GM19025 (cell line): ENCODE results near the gene RSAD1.

ENCODE experiments used
- ATAC-seq: cut with Tn5 transposase; IDR thresholded peaks from one replicate; pipeline ENCODE4 v1.9.1; 2021; ENCODE audit warnings: mild to moderate bottlenecking, low read depth, moderate library complexity; ENCODE audit not compliant: unreplicated experiment

The RSAD1 gene

GRCh38 chr17:50457621-50458020, 21.0 kb upstream of the RSAD1 start:
- ATAC-seq, result no peak

DNA sequence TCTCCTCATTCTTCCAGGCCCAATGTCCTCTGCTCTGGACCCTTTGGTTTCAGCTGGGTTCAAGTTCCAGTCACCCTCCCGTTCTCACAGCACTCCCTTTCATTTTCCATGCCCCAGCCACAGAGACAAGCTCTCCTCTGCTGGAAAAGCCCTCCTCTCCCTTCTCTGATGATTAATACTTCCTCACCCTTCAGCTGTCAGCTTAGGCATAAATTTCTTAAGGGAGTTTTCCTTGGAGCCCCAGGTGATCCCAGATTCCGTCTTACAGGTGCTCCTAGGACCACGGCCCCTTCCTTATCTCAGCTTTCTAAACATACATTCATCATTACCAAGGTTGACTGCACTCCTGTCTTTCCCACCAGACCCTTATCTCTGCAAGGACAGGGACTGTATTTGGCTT, 20.4 kb upstream of the RSAD1 start:
- no peak for ATAC-seq

DNA sequence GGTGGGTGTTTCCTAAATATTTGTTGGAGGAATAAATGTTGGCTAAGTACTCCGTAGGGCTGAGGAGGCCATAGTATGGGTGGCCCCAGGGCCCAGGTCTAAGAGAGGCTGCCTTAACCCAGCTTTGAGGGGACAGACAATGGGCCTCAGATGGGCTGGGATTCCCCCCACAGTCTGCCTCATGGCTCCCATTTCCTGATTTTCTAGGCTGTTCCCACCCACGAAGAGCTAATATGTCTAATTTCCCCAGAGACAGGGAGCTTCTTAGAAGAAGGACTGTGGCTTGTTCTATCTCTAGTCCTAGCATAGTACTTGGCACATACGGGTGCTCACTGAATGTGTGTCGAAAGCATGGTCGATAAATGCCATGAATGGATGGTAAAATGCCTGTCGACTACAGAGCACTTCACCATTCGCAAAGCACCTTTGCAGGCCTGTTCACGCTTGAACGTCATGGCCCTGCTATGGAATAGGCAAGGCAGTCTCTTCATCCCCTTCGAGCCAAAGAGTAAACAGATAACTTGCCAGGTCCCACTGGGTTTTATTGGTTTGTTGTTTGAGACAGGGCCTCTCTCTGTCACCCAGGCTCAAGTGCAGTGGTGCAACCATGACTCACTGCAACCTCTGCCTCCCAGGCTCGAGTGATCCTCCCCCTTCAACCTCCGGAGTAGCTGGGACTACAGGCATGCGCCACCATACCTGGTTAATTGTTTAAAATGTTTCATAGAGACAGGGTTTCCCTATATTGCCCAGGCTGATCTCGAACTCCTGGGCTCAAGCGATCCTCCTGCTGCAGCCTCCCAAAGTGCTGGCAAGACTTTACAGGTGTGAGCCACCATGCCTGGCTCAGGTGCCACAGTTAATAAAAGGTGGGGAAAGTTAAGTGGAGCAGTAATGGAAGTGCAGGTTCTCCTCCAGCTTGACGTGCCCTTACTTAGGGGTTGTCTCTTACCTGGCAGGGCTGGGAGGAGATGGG, 19.7 kb upstream of the RSAD1 start:
- ATAC-seq, result no peak

- ATAC-seq, result no peak
Measured at GRCh38 chr17:50459756-50460155, 18.9 kb upstream of the RSAD1 start.

DNA sequence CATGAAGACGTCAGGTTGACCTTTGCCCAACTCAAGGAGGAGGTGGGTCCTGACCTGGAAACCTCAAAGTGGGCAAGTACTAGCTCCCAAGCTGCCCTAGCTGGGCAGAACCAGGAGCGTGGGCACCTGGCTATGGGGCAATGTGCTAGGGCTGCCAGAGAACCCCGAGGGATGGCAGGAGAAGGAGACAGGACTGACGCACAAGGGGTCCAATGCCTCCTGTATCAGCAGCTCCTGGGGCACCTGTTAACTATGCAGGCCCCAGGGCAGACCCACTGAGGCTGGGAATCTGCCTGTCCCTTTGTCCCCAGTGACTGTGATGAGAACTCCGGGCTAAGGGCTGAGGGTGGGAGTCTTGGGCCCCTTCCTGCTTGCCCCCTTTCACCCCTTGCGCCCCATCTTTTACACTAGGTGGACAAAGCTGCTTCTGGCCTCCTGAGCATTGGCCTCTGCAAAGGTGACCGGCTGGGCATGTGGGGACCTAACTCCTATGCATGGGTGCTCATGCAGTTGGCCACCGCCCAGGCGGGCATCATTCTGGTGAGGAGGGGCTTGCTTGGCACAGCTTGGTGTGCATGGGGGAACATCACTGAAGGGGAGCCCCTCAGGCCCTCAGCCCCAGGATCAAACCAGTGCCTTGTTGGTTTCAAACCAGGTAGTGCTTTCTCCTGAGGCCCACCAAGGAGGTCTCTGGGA, 17.7 kb upstream of the RSAD1 start:
- ATAC-seq, result no peak

DNA sequence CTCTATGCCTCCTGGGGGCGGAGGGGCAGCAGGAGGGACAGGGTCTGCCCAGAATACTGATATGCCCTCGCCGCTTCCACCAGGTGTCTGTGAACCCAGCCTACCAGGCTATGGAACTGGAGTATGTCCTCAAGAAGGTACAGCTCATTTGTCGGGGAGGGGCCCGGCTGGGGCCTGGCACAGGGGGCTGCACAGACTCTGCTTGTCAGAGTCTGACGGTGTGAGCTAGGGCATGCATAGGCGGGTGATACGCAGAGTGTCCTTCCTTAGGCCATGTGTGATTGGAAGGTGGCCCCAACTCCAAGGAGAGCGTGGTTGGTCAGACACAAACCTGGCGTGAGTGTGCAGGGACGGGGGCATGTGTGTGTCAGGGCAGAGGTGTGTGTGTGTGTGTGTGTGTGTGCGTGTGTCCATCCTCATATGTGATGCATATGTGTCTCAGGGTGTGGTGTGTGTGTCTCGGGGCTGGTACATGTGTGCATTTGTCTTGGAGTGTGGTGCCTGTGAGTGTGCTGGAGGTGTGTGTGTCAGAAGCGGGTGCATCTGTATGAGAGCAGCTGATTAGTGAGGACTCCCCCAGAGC, 17.0 kb upstream of the RSAD1 start:
- no peak for ATAC-seq

- no peak for ATAC-seq
Measured at GRCh38 chr17:50462446-50462845, 16.2 kb upstream of the RSAD1 start.

DNA sequence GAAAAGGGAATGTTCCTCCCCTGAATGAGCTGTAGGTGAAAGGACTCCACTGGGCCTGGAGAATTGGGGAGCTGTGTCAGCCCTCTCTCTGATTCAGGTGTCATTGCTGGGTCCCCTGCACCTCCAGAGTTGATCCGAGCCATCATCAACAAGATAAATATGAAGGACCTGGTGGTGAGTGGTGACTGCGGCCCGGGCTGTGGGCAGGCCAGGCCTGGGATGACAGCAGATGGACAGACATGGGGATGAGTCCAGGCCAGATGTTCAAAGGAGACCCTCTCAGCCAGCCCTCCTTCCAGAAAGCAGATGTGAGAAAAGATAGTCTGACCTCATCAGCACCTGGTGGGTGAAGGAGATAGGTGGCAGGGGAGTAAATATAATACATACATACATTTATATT, 14.5 kb upstream of the RSAD1 start:
- no peak for ATAC-seq

DNA sequence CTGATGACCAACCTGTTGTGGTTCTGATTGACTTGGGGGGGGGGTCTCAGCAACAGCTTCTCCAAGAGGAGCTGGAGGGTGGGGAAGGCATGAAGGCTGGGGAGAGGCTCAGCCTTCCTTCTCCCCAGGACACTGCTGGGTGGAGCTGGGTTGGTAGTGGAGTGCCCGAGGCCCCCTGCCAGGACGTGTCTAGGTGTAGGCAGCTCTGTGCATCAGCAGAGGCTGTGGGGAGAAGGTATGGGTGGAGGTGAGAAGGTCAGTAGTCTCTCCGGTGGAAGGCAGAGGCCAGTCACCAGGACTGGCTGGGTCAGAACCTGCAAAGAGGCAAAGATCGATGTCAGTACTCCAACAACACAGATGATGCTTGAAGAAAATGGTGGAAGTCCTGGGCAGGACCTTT, 13.9 kb upstream of the RSAD1 start:
- ATAC-seq, result no peak

- ATAC-seq, result no peak
Measured at GRCh38 chr17:50465171-50465570, 13.5 kb upstream of the RSAD1 start.

DNA sequence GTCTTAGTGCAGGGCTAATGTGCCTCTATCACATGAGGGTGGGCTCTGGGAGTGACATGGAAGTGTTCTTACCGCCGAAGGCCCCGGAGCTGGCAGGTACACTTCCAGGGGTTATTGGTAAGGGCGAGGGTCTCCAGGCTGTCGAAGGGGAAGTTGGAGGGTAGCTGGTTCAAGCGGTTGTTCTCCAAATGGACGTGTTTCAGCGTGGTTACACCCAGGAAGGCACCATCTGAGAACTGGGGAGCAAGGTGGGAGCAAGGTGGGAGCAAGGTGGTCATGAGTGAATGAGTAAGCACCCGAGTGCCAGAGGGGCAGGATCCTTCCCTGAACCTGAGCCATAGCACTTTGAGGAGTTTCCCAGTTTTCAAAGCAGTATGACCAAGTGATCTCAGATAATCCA, 13.0 kb upstream of the RSAD1 start:
- no peak for ATAC-seq

GRCh38 chr17:50466371-50467113, 12.1 kb upstream of the RSAD1 start:
- no peak for ATAC-seq

- no peak for ATAC-seq
Measured at GRCh38 chr17:50467114-50467854, 11.4 kb upstream of the RSAD1 start.

DNA sequence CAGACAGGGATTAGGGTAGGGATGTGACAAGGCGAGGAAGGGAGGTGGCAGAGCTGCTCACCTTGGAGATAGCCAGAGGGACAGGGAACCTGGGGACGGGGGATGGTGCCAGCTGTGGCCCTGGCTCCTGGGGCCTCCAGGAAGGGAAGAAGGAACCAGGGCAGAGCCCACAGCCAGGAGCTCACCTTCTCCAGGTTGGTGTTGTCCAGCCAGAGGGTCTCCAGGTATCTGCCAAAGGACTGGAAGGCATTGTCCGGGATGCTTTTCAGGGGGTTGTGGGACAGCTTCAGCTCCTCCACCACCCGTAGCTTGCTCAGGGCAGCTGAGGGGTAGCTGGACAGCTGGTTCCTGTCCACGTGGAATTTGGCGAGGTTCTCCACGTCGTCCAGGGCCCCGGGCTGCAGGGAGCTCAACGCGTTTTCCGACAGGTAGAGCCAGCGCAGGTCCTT, 10.8 kb upstream of the RSAD1 start:
- ATAC-seq, result no peak

DNA sequence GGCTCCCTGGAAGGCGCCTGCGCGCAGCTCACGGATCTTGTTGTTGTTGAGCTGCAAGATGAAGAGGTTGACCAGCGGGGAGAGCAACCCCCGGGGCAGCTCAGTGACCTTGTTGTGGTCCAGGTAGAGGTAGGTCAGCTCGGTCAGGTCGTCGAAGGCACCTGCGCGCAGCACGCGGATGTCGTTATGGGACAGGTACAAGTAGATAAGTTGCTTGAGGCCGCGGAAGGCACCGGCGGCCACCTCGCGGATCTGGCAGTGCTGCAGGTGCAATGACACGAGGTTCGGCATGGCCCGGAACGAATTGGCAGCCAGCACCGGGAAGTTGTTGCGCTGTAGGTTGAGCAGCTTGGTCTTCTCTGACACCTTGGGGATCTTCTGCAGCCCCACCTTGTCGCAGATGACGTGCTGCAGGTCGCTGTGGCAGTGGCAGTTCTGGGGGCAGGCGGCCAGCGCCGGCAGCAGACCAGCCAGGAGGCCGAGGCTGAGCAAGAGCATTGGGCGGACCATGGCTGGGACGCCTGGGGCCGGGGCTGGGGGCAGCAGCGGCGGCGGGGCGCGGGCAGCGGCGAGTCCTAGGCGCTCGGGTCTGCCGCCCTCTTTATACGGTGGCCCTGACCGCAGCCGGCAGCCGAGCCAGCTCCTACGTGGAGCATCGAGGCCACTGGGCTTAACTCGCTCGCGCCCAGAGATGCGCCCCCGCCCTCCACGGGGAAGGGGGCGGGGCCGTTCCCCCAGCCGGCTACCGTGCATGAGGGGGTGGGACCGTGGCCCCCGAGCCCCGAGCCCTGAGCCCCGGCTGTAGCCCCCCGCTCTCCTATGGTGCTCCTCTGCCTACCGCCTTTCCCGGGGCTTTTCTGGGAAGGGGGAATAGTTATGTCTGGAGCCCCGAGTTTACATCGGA, 10.1 kb upstream of the RSAD1 start, which contains the start of gene CHAD:
CHAD (minus strand) TSS at position 577 of the 904 bp plus-strand sequence; CDS start at position 510, 67 bp downstream.
- no peak for ATAC-seq

DNA sequence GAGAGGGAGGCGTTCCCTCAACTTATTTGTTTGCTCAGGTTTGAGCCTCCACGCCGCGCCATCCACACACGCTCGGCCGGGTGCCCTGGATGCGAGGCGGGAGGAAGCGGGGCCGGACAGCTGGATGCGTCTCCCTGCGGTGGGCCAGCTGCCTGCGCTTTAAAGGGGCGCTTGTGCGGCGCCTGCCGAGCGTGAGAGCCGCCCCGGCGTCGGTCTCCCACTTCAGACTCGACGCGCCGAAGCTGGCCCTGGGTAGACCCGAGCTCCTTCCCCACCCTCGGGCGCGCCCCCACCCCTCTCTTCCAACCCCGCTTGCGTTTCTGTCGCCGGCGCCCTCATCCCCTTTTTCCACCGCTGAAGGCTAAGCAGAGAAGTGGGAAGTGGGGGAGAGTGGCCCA, 9.5 kb upstream of the RSAD1 start:
- ATAC-seq, result no peak

DNA sequence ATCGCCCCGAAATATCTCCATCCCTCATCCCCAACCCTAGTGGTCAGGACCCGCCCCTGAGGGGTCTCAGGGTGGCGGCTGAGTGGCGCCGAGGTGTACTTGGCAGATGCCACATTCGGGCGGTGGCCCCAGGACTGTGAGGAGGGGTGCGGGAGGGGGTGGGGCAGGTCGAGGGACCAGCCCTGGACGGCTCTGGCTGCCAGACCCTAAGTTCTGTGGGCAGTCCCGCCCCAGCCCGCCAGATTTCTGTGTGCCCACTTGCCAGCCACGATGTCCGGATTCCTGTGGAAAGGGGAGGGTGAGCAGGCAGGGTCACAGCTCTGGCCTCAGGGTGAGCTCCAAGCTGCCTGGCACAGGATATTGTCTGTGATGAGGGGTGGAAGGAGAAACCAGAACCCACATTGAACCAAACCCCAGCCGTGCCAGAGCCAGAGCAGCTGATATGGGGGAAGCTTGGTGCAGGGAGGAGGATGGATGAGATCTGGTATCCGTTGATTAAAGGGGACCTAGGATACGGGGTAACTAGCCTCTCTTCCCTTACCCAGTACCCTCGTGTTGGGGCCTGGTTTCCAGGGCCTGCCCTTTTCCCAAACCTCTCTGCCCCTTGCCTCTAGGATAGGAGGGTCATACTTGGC, 8.9 kb upstream of the RSAD1 start:
- no peak for ATAC-seq

- no peak for ATAC-seq
Measured at GRCh38 chr17:50470426-50470825, 8.2 kb upstream of the RSAD1 start.
